DMS114 treated with DMSO at 0.1 percent for 48 hours (cell line): ENCODE results near the gene PHF3.
"Not testable (repeated sequence)": the region's sequence is repeated elsewhere in the genome, so short reads cannot be mapped to it uniquely, and the experiment has no call there.

ENCODE experiments used
- DNase-seq: peaks from one replicate; lab custom pipeline; 2025; ENCODE audit not compliant: unreplicated experiment; lab: John Stamatoyannopoulos, UW

PHF3 gene

DNA sequence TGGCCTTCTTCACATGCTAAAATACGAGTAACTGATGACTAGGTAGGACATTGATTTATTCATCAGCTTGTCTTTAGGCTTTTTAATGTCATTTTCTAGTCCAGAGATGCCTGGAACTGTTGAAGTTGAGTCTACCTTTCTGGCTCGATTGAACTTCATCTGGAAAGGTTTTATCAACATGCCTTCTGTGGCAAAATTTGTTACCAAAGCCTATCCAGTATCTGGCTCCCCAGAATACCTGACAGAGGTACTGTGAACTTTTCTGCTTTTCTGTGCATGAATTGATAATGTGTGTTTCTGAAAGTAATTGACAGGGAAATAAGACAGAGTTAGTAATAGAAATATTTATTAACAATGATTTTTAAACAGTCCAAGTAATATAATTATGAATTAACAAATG lies 71.0 kb downstream of the PHF3 start:
- DNase-seq = no peak

DNA sequence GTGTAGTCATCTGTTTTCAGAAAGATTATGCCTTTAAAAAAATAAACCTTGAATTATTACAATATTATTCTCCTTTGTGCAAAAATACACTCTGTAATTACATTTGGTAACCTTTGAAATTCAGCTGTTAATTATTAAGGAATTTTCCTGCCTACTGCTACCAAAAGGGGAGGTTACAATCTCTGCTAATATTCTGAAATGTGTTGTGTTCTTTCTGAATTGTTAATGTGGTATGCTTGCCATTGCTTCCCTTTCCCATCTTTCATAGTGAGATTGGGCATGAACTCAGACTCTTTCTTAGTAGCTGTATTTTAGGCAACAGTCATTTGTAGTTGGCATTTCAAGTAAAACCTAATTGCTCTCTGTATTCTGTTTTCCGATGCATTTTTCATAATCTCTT lies 73.0 kb downstream of the PHF3 start:
- DNase-seq = no peak

DNA sequence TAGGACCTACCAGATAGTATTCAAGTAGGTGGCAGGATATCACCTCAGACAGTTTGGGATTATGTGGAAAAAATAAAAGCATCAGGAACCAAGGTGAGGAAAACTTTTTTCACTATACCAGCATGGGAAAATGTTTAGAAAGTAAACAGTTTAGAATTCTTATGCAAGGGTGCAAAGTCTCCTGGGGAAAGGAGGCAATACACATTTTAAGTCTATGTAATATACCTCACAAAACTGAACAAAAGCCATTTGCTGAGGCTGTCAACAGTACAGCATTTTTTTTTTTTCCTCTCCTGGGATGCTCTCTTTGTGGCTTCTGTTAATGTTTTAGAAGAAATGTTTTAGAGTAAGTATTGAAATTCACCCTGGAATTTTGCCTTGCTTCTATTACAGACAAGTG lies 73.5 kb downstream of the PHF3 start:
- DNase-seq = no peak

DNA sequence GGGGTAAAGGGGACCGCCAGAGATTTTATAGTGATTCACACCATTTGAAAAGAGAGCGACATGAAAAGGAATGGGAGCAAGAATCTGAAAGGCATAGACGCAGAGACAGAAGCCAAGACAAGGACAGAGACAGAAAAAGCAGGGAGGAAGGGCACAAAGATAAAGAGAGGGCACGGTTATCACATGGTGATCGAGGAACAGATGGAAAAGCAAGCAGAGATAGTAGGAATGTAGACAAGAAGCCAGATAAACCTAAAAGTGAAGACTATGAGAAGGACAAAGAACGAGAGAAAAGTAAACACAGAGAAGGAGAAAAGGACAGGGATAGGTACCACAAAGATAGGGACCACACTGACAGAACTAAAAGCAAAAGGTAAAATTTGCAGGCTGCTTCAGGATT lies 77.7 kb downstream of the PHF3 start:
- no peak for DNase-seq

DNA sequence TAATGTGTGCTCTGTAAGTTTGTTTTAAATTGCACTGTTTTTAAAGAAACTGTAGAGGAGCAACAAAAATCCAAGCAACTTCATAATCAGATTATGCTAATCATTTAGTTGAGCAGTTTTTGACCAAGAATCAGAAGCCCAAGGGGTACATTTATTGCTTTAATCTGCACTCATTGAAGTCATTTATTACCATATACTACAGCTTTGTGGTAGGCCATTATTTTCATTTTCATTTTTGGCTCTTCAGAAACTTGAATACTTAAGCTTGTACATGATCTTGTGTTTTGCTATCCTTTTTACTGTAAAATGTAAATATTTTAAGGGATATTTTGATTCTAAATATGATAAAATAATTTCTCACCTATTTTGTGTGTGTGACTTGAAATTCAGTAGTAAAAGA lies 78.5 kb downstream of the PHF3 start:
- DNase-seq = no peak

DNA sequence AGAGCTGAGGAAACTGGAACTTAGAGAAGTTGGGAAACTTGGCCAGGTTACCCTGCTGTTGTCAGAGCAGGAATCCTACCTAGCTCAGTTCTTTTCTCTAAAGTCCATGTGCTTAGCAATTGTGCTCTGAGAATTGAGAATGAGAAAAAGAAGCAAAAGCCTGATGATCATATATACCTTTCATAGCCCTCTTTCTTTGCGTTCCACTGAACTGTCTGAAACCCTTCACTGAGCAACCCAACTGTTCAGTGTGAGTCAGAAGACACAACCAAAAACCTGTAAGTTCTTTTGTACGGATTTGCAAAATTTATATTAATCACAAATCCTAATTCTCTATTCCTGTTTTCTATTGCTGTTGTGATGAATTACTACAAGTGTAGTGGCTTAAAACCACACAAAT lies 80.6 kb downstream of the PHF3 start:
- no peak for DNase-seq

DNA sequence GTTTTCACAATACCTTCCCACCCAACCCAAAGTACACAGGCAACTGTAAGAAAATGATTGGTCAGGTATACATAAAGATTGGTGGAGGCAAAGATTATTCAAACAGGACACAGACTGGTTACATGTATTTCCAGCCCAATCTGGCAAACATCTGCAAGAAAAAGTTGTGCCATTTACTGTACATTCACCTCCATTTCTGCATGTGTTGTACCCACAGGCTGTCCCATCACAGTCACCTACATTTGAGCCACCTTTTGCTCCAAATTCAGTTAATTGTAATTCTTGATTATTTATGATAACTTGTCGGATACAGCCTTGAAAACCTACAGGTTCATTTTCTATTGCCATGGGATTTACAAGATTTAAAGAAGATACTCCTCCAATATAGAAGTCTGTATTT lies 85.6 kb downstream of the PHF3 start:
- DNase-seq = no peak

DNA sequence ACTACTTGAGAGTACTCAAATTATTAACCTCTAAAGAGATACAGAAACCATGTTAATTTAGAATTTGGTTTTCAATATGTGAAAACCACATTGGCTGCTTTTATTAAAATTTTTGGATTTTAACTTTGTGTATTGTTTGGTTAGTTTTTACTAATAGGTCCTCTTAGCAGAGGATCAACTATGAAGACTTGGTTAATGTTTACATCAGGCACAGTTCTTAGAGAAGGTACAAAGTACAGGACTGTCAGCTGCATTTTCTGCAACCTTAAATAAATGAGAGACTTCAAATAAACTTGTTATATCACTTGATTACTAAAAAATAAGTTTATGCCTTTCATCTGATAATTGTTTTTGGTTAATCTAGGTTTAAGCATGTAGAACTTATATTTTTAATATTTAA lies 89.1 kb downstream of the PHF3 start:
- DNase-seq = no peak

DNA sequence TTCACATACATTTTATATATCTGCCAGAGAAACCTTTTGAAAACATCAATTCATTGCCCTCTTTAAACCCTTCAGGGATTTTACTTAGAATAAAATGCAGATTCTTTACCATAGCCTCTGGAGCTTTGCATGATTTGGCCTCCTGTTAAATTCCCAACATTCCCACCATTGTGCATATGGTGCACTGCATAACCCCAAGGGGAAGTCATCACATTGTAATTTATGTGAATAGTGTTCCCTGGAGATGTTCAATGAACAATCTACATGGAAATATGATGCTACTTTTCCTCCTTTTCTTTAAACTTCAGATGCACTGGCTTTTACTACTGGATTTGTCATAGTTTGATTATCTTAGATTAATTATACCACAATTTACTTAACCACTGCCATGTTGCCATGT lies 94.7 kb downstream of the PHF3 start:
- no peak for DNase-seq

DNA sequence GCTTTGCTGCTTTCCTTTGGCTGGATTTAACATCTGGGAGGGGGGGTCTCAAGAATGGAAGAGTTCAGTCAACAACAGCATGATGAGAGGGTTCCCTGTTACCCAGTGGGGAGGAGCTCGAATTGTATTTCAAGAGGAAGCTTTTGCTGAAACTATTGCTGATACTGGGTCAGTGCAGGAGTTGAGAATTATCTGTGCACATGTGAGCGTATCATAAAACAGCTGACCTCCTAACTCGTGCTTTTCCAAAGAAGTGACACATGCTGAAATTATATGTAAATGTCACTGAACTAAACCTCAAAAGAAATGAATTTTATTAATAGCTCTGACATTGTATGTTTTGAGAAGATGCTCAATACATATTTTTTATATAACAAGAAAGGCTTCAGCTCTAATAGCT lies 96.3 kb downstream of the PHF3 start:
- DNase-seq = no peak

DNA sequence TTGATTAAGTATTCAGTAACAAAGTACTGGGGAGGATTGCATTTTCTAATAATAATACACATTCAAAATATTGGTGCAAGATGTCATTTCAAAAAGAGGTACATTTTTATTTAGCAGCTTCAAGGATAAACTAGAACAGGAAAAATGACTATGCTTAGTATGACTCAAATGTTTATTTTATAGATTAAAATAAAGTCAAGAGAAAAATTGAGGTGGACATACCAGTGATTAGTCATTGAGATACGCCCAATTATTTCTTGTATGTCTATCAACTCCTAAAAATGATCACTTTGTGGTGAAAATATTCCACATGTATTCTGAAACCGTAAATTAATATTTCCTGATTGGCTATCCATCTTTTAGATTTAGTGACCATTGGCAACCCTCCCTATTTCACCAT lies 96.7 kb downstream of the PHF3 start:
- DNase-seq = no peak

DNA sequence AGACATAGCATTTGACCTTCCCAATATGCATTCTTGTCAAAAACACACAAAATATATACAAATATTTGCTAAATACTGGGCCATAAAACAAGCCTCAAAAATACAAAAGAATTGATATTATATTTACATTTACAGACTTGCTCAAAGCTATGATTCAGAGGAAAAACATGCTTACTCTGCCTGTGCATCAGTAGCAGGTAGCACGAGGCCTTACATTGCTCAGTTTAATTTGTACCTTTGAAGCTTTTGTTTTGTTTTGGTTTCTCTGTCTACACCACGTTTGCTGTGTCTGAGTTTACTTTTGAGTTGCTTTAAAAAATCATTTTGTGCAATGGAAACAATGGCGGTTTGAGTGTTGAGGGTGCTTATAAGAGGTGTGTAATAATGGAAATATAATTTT lies 99.3 kb downstream of the PHF3 start:
- DNase-seq = no peak

DNA sequence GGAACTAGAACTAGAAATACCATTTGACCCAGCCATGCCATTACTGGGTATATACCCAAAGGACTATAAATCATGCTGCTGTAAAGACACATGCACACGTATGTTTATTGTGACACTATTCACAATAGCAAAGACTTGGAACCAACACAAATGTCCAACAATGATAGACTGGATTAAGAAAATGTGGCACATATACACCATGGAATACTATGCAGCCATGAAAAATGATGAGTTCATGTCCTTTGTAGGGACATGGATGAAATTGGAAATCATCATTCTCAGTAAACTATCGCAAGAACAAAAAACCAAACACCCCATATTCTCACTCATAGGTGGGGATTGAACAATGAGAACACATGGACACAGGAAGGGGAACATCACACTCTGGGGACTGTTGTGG lies 102.6 kb downstream of the PHF3 start:
- DNase-seq = not testable (repeated sequence)

DNA sequence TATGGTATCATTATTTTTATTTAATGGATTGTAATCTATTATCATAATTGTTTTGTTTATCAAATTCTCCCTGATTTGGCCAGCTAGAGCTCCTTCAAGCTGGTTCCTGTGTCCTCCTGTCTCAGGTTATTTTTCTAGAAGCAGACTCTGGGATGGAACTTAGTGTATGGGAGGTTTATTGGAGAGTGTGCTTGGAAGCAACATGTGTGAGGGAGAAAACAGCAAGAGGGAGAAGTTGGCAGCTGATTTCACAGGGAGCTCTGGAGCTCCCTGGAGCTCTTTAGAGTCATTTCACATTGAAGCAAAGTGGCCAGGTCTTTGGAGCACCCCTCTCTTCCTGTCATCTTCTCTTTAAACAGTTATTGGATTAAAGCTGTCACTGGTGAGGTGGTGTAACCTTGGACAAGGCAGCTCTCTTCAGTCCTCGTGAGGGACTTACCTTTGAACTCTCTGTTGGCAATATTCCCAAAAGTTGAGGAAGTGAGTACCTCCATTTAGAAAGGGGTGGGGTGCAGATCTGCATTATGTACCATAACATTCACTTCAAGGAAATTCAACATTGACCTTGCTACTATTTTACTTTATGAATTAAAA lies 103.6 kb downstream of the PHF3 start:
- DNase-seq = no peak

DNA sequence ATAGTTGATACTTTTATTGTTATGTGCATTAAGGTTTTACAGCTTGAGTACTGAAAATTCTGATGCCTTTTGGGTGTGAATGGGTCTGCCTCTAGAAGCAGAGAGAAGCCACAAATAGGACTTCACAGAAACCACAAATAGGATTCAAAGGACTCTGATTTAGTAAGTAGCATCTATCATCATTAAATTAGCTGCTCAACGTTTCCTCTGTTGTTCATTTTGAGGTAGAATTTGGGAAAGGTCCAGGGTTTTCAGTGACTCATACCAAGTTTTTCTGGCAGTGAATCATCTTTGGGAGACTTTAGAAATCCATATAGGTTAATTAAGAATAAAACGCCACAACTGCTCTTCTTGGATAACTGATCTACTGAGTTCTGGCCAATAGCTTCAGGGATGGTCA lies 105.1 kb downstream of the PHF3 start:
- no peak for DNase-seq

DNA sequence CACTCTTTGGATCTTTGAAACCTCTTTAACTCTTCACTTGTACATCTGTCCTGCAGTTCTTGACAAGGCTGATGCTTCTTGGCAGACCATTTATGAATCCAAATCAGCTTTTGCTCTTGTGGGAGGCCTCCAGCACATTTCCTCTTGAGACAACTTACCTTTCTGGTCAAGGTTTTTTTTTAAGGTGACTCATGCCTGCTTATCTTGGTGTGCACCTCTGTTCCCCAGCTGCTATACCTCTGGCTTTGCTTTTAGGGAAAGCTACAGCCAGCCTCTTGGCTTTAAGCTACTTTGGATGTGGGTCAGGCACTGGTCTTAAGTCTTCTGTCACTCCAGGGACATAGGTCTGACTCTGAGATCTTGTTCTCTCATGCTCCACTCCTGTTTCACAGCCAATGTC lies 106.5 kb downstream of the PHF3 start:
- no peak for DNase-seq

DNA sequence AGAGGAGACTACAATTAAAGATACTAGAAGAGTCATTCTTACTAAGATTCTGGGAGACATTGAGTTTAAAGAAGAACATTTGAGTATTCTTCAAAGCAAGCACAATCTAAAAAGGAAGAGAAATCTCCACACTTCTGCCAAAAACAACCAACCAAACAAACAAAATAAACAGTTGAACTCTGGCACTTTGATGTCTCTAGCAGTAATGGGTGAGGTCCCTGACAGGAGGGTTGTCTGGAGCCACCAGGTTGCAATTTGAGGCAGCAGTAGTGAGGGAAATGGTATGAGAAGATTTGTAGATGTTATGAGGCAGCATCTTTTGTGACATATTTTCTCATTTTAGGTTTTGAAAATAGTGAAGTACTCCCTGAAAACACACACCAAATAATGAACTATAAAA lies 108.1 kb downstream of the PHF3 start:
- DNase-seq = no peak

DNA sequence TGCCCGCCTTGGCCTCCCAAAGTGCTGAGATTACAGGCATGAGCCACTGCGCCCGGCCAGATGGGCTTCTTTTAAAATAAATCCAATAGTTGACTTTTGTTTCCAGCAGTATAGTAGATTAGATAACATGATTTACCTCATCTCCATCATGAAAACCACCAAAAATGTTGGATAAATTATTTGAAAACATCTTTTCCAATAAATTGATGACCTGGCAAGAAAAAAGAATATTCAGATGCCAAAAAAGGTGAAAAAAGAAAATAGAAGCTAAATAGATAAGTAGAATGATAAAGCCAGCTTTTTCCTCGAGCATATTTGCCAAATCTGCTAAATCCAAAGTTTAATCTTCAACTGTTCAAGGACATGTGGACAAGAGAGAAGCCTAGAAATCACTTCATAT lies 109.2 kb downstream of the PHF3 start:
- no peak for DNase-seq

DNA sequence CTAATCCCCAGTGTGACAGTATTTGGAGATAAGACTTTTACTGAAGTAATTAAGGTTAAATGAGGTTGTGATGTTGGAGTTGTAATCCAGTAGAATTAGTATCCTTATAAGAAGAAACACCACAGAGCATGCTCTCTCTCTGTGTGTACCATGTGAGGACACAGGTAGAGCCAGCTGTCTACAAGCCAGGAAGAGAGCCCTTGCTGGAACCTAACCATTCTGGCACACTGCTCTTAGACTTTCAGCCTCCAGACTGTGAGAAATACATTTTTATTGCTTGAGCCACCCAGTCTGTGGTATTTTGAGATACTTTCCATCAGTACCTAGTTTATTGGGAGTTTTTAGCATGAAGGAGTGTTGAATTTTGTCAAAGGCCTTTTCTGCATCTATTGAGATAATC lies 110.2 kb downstream of the PHF3 start:
- no peak for DNase-seq

DNA sequence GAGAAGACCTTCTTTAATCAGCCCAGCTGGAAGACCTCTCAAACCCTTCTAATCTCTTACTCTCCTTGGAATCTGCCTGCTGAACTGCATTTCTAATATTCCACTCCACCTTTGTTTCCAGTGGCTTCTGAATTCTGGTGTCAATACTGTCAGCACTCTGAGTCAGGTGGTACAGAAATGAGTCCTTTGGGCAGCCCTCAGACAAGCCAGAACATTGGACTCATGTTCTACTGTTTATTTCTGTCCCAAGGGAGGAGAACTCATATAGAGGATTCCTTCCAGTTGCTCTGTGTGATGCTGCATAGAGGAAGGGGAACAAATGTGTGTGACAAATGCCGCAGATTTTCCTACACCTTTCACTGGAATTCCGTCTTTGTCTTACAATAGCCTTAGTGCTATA lies 114.8 kb downstream of the PHF3 start:
- DNase-seq = no peak

DNA sequence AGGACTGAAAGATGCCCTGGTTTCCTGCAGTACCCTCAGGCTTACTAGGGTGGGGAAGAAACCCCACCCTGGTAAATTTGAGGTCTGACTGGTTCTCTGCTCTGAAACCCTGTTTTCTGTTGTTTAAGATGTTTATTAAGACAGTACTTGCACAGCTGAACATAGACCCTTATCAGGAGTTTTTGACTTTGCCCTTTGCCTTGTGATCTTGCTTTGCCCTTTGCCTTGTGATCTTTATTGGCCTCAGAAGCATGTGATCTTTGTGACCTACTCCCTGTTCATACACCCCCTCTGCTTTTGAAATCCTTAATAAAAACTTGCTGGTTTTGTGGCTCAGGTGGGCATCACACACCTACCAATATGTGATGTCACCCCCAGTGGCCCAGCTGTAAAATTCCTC lies 121.7 kb downstream of the PHF3 start:
- not testable (repeated sequence) for DNase-seq

DNA sequence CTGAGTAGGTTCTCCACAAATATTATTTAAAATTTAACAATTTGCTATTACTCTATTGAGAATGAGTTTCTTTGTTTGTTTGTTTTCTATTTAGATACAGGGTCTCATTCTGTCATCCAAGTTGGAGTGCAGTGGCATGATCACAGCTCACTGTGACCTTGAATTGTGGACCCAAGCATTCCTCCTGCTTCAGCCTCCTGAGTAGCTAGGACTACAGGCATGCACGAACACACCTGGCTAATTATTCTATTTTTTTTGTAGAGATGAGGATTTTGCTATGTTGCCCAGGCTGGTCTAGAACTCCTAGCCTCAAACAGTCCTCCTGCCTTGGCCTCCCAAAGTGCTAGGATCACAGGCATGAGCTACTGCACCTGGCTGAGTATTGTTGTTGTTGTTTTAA lies 122.2 kb downstream of the PHF3 start:
- DNase-seq = no peak

DNA sequence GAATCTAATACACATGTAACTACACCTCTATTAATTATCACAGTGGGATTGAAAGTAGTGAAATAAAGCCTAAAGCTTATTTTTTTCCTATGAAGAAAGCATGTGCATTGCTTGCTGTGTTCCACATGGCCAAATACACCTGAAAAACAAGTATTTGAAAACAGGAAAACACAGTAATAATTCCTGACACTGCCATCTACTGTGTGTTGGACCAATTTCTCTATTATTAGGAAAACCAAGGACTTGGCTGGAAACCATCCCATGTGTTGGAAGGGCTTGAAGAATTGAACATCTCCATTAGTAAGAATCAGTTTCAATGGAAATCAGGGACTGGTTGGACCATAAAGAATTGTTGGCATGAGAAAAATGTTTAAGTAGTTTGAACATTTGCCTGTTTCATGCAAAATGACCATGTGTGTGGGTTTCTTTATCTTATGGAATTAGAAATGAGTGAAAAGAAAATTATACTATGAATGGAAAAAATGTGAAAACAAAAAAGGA lies 124.1 kb downstream of the PHF3 start:
- no peak for DNase-seq

DNA sequence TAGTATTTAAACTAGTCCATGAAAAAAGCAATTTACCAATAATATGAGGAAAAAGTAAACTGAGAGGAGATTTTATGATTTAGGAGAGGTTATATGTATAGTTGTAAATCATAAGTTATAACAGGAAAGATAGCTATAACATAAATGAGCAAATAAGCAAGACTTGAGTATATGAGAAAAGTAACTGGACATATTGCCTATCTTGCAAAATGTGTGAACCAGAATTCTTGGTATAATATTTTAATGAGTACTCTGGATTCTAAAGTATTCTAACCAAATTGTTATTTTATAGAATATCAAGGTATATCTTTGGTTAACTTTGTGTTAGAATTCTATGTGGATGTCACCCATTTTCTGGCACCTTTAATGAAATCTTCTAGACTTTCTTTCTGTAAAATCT lies 124.6 kb downstream of the PHF3 start:
- DNase-seq = no peak
